Ovary (tissue), 9 donors: Measurements from ENCODE around the gene SUCO. TPM values are rescaled to one million over a fixed set of nuclear protein-coding genes. Genes with fewer than 3 reads are reported as not detected.
"Not testable (repeated sequence)": the region's sequence is repeated elsewhere in the genome, so short reads cannot be mapped to it uniquely, and the experiment has no call there.

ENCODE experiments used
- DNase-seq, 5 donors: peaks; one replicate each; pipeline ENCODE4 v3.0.0-alpha.2; 2019 to 2020
- H3K27ac ChIP-seq, 2 donors: fragments of 200-600 bp; one replicate each; pipeline versions ENCODE4 v1.5.1 to v1.8.0; 2019 to 2022
- H3K27me3 ChIP-seq: fragments of 200-600 bp; one replicate; pipeline ENCODE4 v1.8.0; 2022
- H3K36me3 ChIP-seq: fragments of 200-600 bp; sonication (generic); one replicate; pipeline ENCODE4 v1.5.1; 2019
- H3K4me1 ChIP-seq: one replicate; pipeline ENCODE4 v1.8.1; 2013; ENCODE audit warnings: mild to moderate bottlenecking, moderate library complexity; ENCODE audit not compliant: insufficient read depth
- H3K4me3 ChIP-seq: fragments of 200-600 bp; sonication (generic); one replicate; pipeline ENCODE4 v1.5.1; 2017
- H3K9me3 ChIP-seq, 2 donors: fragments of 200-600 bp in 1 of 2; sonication (generic) in 1 of 2; one replicate each; pipeline versions ENCODE4 v1.5.1 to v1.8.1; 2013 to 2019; ENCODE audit warnings: mild to moderate bottlenecking in 1 of 2, moderate library complexity in 1 of 2
- EP300 ChIP-seq: sonication (generic); formaldehyde crosslinking; IDR thresholded peaks from one replicate; pipeline ENCODE4 v1.6.1; 2017; ENCODE audit warnings: antibody characterized with exemption
- POLR2A ChIP-seq: fragments of 450-650 bp; IDR thresholded peaks from one replicate; pipeline ENCODE4 v1.6.1; 2017; ENCODE audit warnings: antibody characterized with exemption, mild to moderate bottlenecking, moderate library complexity
- WGBS, 3 donors: extraction: QIAGEN DNeasy Blood & Tissue Kit in 1 of 3; methylation state at CpG; one replicate each; pipeline versions ENCODE4 v1.1.5 to v1.1.7; 2013 to 2017; 5-methylcytosine and 5-hydroxymethylcytosine counted together
- intact Hi-C, 4 donors: fragments of 100-400 bp; cut with DNase I; formaldehyde crosslinking; loops; one replicate each; pipeline versions ENCODE4 v1.11.0 to v1.15.1; 2022 to 2023
- polyA plus RNA-seq, 2 donors: library from polyadenylated mRNA; stranded (reverse); fragments of 200-250 nt in 1 of 2; fragments of 350-450 nt in 1 of 2; fragmentation: Illumina TruSeq in 1 of 2; extraction: RNeasy Lipid Tissue Mini Kit (QIAGEN cat#74804) in 1 of 2; gene quantifications; one replicate each; pipeline ENCODE4 v1.2.3, GENCODE V29; 2013 to 2014
- total RNA-seq, 7 donors: library from RNA; depleted of rRNA in 2 of 7; stranded (reverse); fragments of >200 nt in 2 of 7; fragmentation: NEBNext Ultra II Directional in 3 of 7; extraction: Animal tissue kit (Norgen Biotek cat#: 25700) in 3 of 7; gene quantifications; one replicate each; pipeline versions ENCODE4 v1.1.0 to v1.2.4, GENCODE V29; 2016 to 2023
- TF ChIP-seq, protein P1 (sequence below), 3 donors: fragments of 450-650 bp in 2 of 3; fragments of 200-600 bp in 1 of 3; IDR thresholded peaks; one replicate each; pipeline versions ENCODE4 v1.5.1 to v1.8.0; 2016 to 2022; ENCODE audit warnings: antibody characterized with exemption in 3 of 3, mild to moderate bottlenecking in 1 of 3
- donor health status: DM: no; HTN: no; CAD: no; lungs with moderate emphysema.
- donor health status: DM: no; HTN: no; CAD: no.
- donor health status: Bipolar disorder and iron deficiency.
- donor health status: DM: yes; HTN: yes; CAD: no.
- donor health status: DM: no; HTN: no; CAD: no.
- donor health status: DM: yes; HTN: yes; CAD: no.

The SUCO gene
- total and polyA plus RNA-seq, 9 donors, result 14.0 to 68.1 (median 55.5) TPM

DNA sequence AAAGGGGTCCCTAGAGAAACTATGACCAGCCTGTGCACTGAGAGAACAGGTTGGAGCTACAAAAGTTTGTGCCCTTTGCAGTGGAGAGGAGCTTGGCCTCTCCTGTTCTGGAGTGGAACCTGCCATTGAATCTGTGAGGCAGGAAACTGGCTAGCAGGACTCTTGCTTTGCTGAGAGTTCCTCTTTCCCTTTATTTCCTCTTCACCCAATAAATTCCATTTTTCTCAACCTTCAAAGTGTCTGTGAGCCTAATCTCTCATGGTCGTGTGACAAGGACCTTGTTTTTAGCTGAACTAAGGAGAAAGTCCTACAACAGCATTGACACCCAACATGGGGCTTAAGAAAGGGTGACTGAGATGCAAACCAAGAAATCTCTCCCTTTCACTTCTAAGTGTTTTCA is 83.2 kb downstream of the SUCO start:
- no peaks in the 10 kb centered on the region for H3K9me3 ChIP-seq
- no peak overlapping the region for H3K27ac ChIP-seq
- no peak overlapping the region for H3K4me3 ChIP-seq
- DNase-seq, result no peak
- intact Hi-C loops, result no loop called here
- H3K27me3 ChIP-seq, result no peaks in the 10 kb centered on the region
- no peaks in the 10 kb centered on the region for H3K36me3 ChIP-seq
- WGBS, 3 donors, result 59 to 72% (median 64%) methylated on average over 1 of the region's 1 CpG
- no peaks in the 10 kb centered on the region for H3K4me1 ChIP-seq
- no peak for TF ChIP-seq EP300
- no peak for TF ChIP-seq POLR2A
- TF ChIP-seq, protein P1, sequence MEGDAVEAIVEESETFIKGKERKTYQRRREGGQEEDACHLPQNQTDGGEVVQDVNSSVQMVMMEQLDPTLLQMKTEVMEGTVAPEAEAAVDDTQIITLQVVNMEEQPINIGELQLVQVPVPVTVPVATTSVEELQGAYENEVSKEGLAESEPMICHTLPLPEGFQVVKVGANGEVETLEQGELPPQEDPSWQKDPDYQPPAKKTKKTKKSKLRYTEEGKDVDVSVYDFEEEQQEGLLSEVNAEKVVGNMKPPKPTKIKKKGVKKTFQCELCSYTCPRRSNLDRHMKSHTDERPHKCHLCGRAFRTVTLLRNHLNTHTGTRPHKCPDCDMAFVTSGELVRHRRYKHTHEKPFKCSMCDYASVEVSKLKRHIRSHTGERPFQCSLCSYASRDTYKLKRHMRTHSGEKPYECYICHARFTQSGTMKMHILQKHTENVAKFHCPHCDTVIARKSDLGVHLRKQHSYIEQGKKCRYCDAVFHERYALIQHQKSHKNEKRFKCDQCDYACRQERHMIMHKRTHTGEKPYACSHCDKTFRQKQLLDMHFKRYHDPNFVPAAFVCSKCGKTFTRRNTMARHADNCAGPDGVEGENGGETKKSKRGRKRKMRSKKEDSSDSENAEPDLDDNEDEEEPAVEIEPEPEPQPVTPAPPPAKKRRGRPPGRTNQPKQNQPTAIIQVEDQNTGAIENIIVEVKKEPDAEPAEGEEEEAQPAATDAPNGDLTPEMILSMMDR (IDR thresholded peaks at IDR 0.05), result no peak

DNA sequence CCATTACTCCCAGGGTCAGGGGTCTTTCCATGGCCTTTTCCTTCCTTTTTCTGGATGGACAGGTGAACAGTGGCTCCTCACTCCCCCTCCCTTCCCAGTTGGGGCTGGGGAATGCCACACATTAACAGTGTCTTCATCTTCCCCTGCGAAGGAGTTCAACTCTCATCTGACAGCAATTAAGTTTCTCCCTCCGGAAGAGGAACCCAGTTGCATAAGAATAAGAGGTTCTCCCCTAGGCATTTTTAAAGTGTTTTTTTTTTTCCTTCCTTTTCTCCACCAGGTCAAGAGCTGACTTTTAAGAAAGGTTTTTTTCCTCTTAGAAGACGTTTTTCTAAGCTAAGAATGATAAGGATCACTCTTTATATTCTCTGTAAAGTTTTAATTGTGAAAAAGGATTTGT is 83.7 kb downstream of the SUCO start:
- 51 to 64% (median 60%) methylated on average over 3 of the region's 3 CpGs for WGBS, 3 donors
- TF ChIP-seq POLR2A (no peak), EP300 (no peak)
- TF ChIP-seq, protein P1 (IDR thresholded peaks at IDR 0.05), result no peak
- H3K27me3 ChIP-seq, result no peaks in the 10 kb centered on the region
- H3K9me3 ChIP-seq, result no peaks in the 10 kb centered on the region
- DNase-seq, result no peak
- no peaks in the 10 kb centered on the region for H3K4me1 ChIP-seq
- intact Hi-C loops, result no loop called here
- no peaks in the 10 kb centered on the region for H3K36me3 ChIP-seq
- H3K27ac ChIP-seq, result no peak overlapping the region
- no peak overlapping the region for H3K4me3 ChIP-seq

DNA sequence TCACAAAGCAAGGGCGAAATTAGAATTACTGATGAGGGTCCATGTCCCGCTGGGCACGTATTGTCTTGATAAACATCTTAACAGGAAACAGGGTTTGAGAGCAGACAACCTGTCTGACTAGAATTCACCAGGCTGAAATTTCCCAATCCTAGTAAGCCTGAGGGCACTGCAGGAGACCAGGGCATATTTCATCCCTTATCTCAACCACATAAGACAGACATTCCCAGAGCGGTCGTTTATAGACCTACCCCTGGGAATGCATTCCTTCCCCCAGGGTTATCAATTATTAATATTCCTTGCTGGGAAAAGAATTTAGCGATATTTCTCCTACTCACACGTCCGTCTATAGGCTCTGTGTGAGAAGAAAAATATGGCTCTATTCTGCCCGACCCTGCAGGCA is 87.7 kb downstream of the SUCO start:
- DNase-seq, H3K9me3 ChIP-seq, H3K27ac ChIP-seq, H3K27me3 ChIP-seq, H3K36me3 ChIP-seq, H3K4me3 ChIP-seq, intact Hi-C loops, H3K4me1 ChIP-seq: not testable (repeated sequence)
- 82 to 86% (median 82%) methylated on average over 9 of the region's 9 CpGs for WGBS, 3 donors

DNA sequence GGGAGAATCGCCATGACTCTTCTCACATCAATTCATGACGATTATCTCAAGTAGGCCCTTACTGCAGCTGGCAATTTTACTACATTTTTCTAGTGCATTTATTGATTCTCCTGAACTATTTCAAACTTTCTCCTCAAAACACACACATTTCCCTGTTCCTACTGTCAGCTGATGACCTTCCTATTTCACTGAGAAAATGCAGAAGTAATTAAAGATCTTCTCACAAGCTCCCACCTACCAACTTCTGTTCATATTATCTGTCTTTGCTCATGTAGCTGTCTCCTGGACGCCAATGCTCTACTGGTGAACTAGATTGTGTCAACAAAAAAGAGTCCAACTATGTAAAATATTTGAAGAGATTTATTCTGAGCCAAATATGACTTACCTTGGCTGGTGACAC is 89.6 kb downstream of the SUCO start:
- TF ChIP-seq, protein P1 (IDR thresholded peaks at IDR 0.05), result no peak
- TF ChIP-seq EP300 (no peak), POLR2A (no peak)
- Histone ChIP-seq H3K27me3 (no peaks in the 10 kb centered on the region), H3K4me1 (no peaks in the 10 kb centered on the region), H3K27ac (no peak overlapping the region), H3K36me3 (no peaks in the 10 kb centered on the region), H3K4me3 (no peak overlapping the region), H3K9me3 (no peaks in the 10 kb centered on the region)
- intact Hi-C loops, result no loop called here
- DNase-seq, result no peak
- 63 to 70% (median 70%) methylated on average over 3 of the region's 3 CpGs for WGBS, 3 donors

DNA sequence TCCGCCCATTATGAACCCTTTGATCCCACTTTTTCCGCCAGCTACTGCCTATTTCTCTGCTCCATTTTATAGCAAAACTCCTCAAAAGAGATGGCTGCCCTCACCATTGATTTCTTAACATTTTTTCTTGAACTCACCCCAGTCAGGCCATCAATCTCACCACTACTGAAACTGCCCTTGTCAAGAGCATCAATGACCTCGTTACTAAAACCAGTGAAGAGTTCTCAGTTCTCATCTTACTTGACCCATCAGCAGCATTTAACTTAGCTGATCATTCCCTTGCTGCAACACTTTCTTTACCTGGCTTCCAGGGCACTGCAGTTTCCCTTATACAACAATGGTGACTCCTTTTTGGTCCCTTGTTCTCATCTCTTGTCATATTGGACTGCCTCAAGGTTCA is 90.8 kb downstream of the SUCO start:
- Histone ChIP-seq H3K36me3 (no peaks in the 10 kb centered on the region), H3K4me3 (no peak overlapping the region), H3K27me3 (no peaks in the 10 kb centered on the region), H3K9me3 (no peaks in the 10 kb centered on the region), H3K27ac (no peak overlapping the region), H3K4me1 (no peaks in the 10 kb centered on the region)
- WGBS, 3 donors, result 72 to 81% (median 75%) methylated on average over 3 of the region's 3 CpGs
- intact Hi-C loops, result no loop called here
- TF ChIP-seq EP300, result no peak
- no peak for TF ChIP-seq POLR2A
- TF ChIP-seq, protein P1 (IDR thresholded peaks at IDR 0.05), result no peak
- no peak for DNase-seq
